ENCODE results near the gene CPA2. TPM values are rescaled to one million over a fixed set of nuclear protein-coding genes. Genes with fewer than 3 reads are reported as not detected.
A peak's percentile ranks its signal among the peaks of the same experiment; 100 is the strongest.

The CPA2 gene
- total RNA-seq, 2 donors from 2014 or later = 0.41 TPM; not detected in 1

- H3K9me3 ChIP-seq = no peaks in the 10 kb centered on the region
- no peak for DNase-seq (ENCODE audit: low spot score)
- no peak for ATAC-seq (ENCODE audit: insufficient number of reproducible peaks, low FRiP score, low read depth)
- H3K4me3 ChIP-seq = no peak overlapping the region
- no peak for TF ChIP-seq CTCF (IDR thresholded peaks at IDR 0.05)
- peaks cover 15 to 45% of the 10 kb centered on the region in 2 donors for H3K4me1 ChIP-seq (ENCODE audit: control insufficient read depth in 1 of 2, low read depth in 2 of 2)
- no peak overlapping the region for H3K27ac ChIP-seq
- no peaks in the 10 kb centered on the region for H3K27me3 ChIP-seq (replicated peaks; ENCODE audit: insufficient read depth)
- no peaks in the 10 kb centered on the region for H3K36me3 ChIP-seq
Measured at GRCh38 chr7:130275826-130276297, 9.2 kb downstream of the CPA2 start.

DNA sequence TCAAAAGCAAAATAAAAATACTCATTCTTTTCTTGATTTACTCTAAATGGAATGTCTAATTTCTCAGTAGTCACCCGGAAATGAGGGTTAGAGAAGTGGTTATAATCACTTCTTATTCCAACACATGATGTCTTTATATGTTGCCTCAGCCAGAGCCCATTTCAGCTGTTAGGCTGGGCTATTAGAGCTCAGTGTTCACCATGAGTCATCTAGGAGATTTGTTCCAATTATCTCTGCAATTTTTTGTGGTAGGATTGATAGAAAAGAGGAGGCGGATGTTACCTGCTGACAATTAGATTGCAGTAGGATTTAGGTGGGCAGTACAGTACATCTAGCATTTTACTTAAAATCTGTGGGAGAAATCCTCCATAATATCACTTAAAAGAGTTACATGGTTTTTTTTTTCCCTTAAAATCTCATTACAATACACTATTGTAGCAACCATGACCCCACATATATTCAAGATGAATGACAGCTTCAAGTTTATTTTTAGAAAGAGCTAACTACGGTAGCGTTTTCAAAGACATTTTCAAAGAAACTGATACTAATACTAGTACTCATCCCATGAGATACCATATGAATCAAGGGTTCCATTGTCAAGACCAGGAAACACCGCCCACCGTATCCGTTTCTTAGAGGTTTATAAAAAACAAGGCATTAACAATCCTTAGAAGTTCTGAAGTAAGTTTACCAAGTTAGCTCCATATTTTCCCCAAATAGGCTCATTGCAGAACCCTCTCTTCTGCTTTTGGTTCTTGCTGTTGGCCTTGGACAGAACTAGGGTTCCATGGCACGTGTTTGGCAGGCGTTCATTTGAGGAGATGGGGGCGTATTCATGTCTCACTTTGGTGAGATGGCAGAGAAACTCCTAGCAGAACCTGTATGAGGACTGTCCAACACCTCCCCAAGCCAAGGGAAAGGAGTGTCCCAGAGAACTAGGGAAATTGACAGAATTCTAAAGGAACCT, 10.4 kb downstream of the CPA2 start:
- no peaks in the 10 kb centered on the region for H3K27me3 ChIP-seq (replicated peaks; ENCODE audit: insufficient read depth)
- no peaks in the 10 kb centered on the region for H3K9me3 ChIP-seq
- no peaks in the 10 kb centered on the region for H3K36me3 ChIP-seq
- no peak for TF ChIP-seq CTCF (IDR thresholded peaks at IDR 0.05)
- H3K4me3 ChIP-seq = no peak overlapping the region
- ATAC-seq (ENCODE audit: insufficient number of reproducible peaks, low FRiP score, low read depth) = no peak
- DNase-seq (ENCODE audit: low spot score) = no peak
- peaks cover 15 to 38% of the 10 kb centered on the region in 2 donors for H3K4me1 ChIP-seq (ENCODE audit: control insufficient read depth in 1 of 2, low read depth in 2 of 2)
- no peak overlapping the region for H3K27ac ChIP-seq

- H3K4me3 ChIP-seq = no peak overlapping the region
- DNase-seq (ENCODE audit: low spot score) = no peak
- H3K27ac ChIP-seq = no peak overlapping the region
- ATAC-seq (ENCODE audit: insufficient number of reproducible peaks, low FRiP score, low read depth) = peak; percentile 54
- no peaks in the 10 kb centered on the region for H3K9me3 ChIP-seq
- no peaks in the 10 kb centered on the region for H3K27me3 ChIP-seq (replicated peaks; ENCODE audit: insufficient read depth)
- peak; percentile 65 for TF ChIP-seq CTCF (IDR thresholded peaks at IDR 0.05)
- H3K4me1 ChIP-seq (ENCODE audit: control insufficient read depth in 1 of 2, low read depth in 2 of 2) = peaks cover 10 to 29% of the 10 kb centered on the region in 2 donors
- no peaks in the 10 kb centered on the region for H3K36me3 ChIP-seq
Measured at GRCh38 chr7:130277763-130278643, 11.3 kb downstream of the CPA2 start.

GRCh38 chr7:130278860-130279259, 12.2 kb downstream of the CPA2 start:
- Histone ChIP-seq H3K36me3 (no peaks in the 10 kb centered on the region), H3K4me1 (ENCODE audit: control insufficient read depth in 1 of 2, low read depth in 2 of 2) (peaks cover 10 to 23% of the 10 kb centered on the region in 2 donors), H3K9me3 (no peaks in the 10 kb centered on the region), H3K27ac (no peak overlapping the region), H3K4me3 (no peak overlapping the region), H3K27me3 (replicated peaks; ENCODE audit: insufficient read depth) (no peaks in the 10 kb centered on the region)
- no peak for DNase-seq (ENCODE audit: low spot score)
- no peak for ATAC-seq (ENCODE audit: insufficient number of reproducible peaks, low FRiP score, low read depth)
- TF ChIP-seq CTCF (IDR thresholded peaks at IDR 0.05) = no peak

- TF ChIP-seq CTCF (IDR thresholded peaks at IDR 0.05) = no peak
- no peak for ATAC-seq (ENCODE audit: insufficient number of reproducible peaks, low FRiP score, low read depth)
Measured at GRCh38 chr7:130279286-130279685, 12.6 kb downstream of the CPA2 start.

More at GRCh38 chr7:130279286-130279685, 12.6 kb downstream of the CPA2 start:
- Histone ChIP-seq H3K27ac (no peak overlapping the region), H3K4me1 (ENCODE audit: control insufficient read depth in 1 of 2, low read depth in 2 of 2) (peaks cover 6 to 19% of the 10 kb centered on the region in 2 donors), H3K9me3 (no peaks in the 10 kb centered on the region), H3K27me3 (replicated peaks; ENCODE audit: insufficient read depth) (no peaks in the 10 kb centered on the region), H3K4me3 (no peak overlapping the region), H3K36me3 (no peaks in the 10 kb centered on the region)
- DNase-seq (ENCODE audit: low spot score) = no peak
